H1 (cell line): Measurements from ENCODE around the gene C12orf56. TPM values are rescaled to one million over a fixed set of nuclear protein-coding genes. Genes with fewer than 3 reads are reported as not detected.
"Not testable (repeated sequence)": the region's sequence is repeated elsewhere in the genome, so short reads cannot be mapped to it uniquely, and the experiment has no call there.

Experiments
- CTCF ChIA-PET: fragments of 300-600 bp; sonication (Branson Sonifier 250); formaldehyde crosslinking; loops from one replicate; lab custom pipeline; 2021; ENCODE audit not compliant: partially characterized antibody; lab: Charles Lee
- POLR2A ChIA-PET: fragments of 300-600 bp; sonication (Branson Sonifier 250); formaldehyde crosslinking; loops from one replicate; lab custom pipeline; 2021; ENCODE audit warnings: inconsistent platforms; ENCODE audit not compliant: partially characterized antibody; lab: Charles Lee
- DNase-seq, 2 experiments: peaks; one replicate each; pipeline versions ENCODE4 v3.0.0 to v3.0.0-alpha.2; 2010 to 2022; ENCODE audit warnings: low spot score in 2 of 2, low read depth in 1 of 2, mixed read lengths in 1 of 2
- FAIRE-seq: peaks from 2 replicates; lab custom pipeline; 2011; peaks lifted over from hg19 to GRCh38; lab: Jason Lieb, UNC
- H2AFZ ChIP-seq: 2 replicates; pipeline ENCODE4 v1.8.1; 2012; ENCODE audit warnings: low read length, inconsistent platforms
- H2AK5ac ChIP-seq: 2 replicates; pipeline ENCODE4 v1.6.1; 2013; ENCODE audit warnings: low read depth, low read length
- H2BK120ac ChIP-seq: replicated peaks from 2 replicates; pipeline ENCODE3; 2013; ENCODE audit warnings: low read depth, low read length, inconsistent platforms
- H2BK12ac ChIP-seq: 2 replicates; pipeline ENCODE4 v1.6.1; 2013; ENCODE audit warnings: low read depth, low read length
- H2BK15ac ChIP-seq: 2 replicates; pipeline ENCODE4 v1.6.1; 2013; ENCODE audit warnings: low read length
- H2BK20ac ChIP-seq: 2 replicates; pipeline ENCODE4 v1.6.1; 2013; ENCODE audit warnings: low read length
- H2BK5ac ChIP-seq: 2 replicates; pipeline ENCODE4 v1.6.1; 2013; ENCODE audit warnings: low read depth, low read length
- H3K14ac ChIP-seq: 2 replicates; pipeline ENCODE4 v1.6.1; 2013; ENCODE audit warnings: inconsistent platforms; ENCODE audit not compliant: insufficient read length
- H3K18ac ChIP-seq: 2 replicates; pipeline ENCODE4 v1.6.1; 2013; ENCODE audit warnings: low read length; ENCODE audit errors: extremely low read depth
- H3K23ac ChIP-seq: 2 replicates; pipeline ENCODE4 v1.6.1; 2013; ENCODE audit warnings: inconsistent platforms; ENCODE audit not compliant: insufficient read length
- H3K23me2 ChIP-seq: 2 replicates; pipeline ENCODE4 v1.6.1; 2013; ENCODE audit warnings: low read depth, low read length
- H3K27ac ChIP-seq: 2 replicates; pipeline ENCODE4 v1.6.1; 2011; ENCODE audit warnings: low read depth, low read length, inconsistent platforms
- H3K27me3 ChIP-seq, 4 experiments: replicated peaks in 1 of 4; 1 replicate in 1 of 4; 2 replicates in 3 of 4; pipeline versions ENCODE4 v1.6.1 to v1.8.1; 2011 to 2013; ENCODE audit warnings: low read length in 3 of 4, mild to moderate bottlenecking in 3 of 4, inconsistent platforms in 2 of 4, mixed read lengths in 2 of 4, moderate library complexity in 1 of 4; ENCODE audit not compliant: control insufficient read depth in 3 of 4, insufficient read depth in 3 of 4; ENCODE audit errors: extremely low read depth in 1 of 4
- H3K36me3 ChIP-seq, 4 experiments: 2 replicates each; pipeline versions ENCODE4 v1.6.1 to v1.8.1; 2011 to 2013; ENCODE audit warnings: mild to moderate bottlenecking in 4 of 4, low read length in 3 of 4, moderate library complexity in 2 of 4, control low read depth in 1 of 4, inconsistent platforms in 1 of 4; ENCODE audit not compliant: insufficient read depth in 4 of 4, control insufficient read depth in 2 of 4
- H3K4ac ChIP-seq: replicated peaks from 2 replicates; pipeline ENCODE3; 2013; ENCODE audit warnings: low read length, low read depth, mixed read lengths, inconsistent platforms; ENCODE audit not compliant: insufficient read length
- H3K4me1 ChIP-seq, 4 experiments: replicated peaks in 1 of 4; 1 replicate in 1 of 4; 2 replicates in 3 of 4; pipeline versions ENCODE4 v1.6.1 to v1.8.1; 2011 to 2013; ENCODE audit warnings: low read length in 3 of 4, inconsistent platforms in 2 of 4, mixed read lengths in 1 of 4; ENCODE audit not compliant: insufficient read depth in 4 of 4, control insufficient read depth in 3 of 4
- H3K4me2 ChIP-seq, 2 experiments: 2 replicates each; pipeline versions ENCODE4 v1.6.1 to v1.8.1; 2011 to 2013; ENCODE audit warnings: low read depth in 2 of 2, low read length in 2 of 2, control low read depth in 1 of 2, inconsistent platforms in 1 of 2, mild to moderate bottlenecking in 1 of 2; ENCODE audit not compliant: insufficient read depth in 1 of 2
- H3K4me3 ChIP-seq, 4 experiments: fragments of 200-600, 300-600 bp in 1 of 4; sonication (generic), shearing (Covaris generic), sonication (Bioruptor Twin) in 1 of 4; 2 replicates each; pipeline versions ENCODE4 v1.5.1 to v1.8.1; 2011 to 2016; ENCODE audit warnings: low read length in 4 of 4, low read depth in 3 of 4, control low read depth in 2 of 4, inconsistent platforms in 2 of 4, mild to moderate bottlenecking in 2 of 4, mixed read lengths in 1 of 4, moderate library complexity in 1 of 4; ENCODE audit not compliant: insufficient read depth in 2 of 4; ENCODE audit errors: extremely low read depth in 1 of 4
- H3K56ac ChIP-seq: replicated peaks from 2 replicates; pipeline ENCODE3; 2013; ENCODE audit warnings: low read depth, mild to moderate bottlenecking, mixed read lengths, low read length, inconsistent platforms; ENCODE audit not compliant: insufficient read length
- H3K79me1 ChIP-seq: 2 replicates; pipeline ENCODE4 v1.6.1; 2013; ENCODE audit warnings: low read depth, low read length, control low read depth
- H3K79me2 ChIP-seq, 2 experiments: 2 replicates each; pipeline versions ENCODE4 v1.6.1 to v1.8.1; 2012 to 2013; ENCODE audit warnings: low read length in 2 of 2, mild to moderate bottlenecking in 2 of 2, inconsistent platforms in 1 of 2; ENCODE audit not compliant: insufficient read depth in 2 of 2, control insufficient read depth in 1 of 2
- H3K9ac ChIP-seq, 4 experiments: replicated peaks in 1 of 4; 1 replicate in 1 of 4; 2 replicates in 3 of 4; pipeline versions ENCODE4 v1.6.1 to v1.8.1; 2011 to 2013; ENCODE audit warnings: low read depth in 3 of 4, low read length in 3 of 4, control low read depth in 2 of 4, mild to moderate bottlenecking in 2 of 4, moderate library complexity in 2 of 4, inconsistent platforms in 1 of 4; ENCODE audit errors: extremely low read depth in 1 of 4
- H3K9me3 ChIP-seq, 2 experiments: 2 replicates each; pipeline versions ENCODE4 v1.6.1 to v1.8.1; 2012 to 2013; ENCODE audit warnings: mild to moderate bottlenecking in 2 of 2, moderate library complexity in 2 of 2, control low read depth in 1 of 2, inconsistent platforms in 1 of 2, low read depth in 1 of 2, low read length in 1 of 2, mixed read lengths in 1 of 2; ENCODE audit not compliant: insufficient read depth in 2 of 2
- H4K20me1 ChIP-seq, 2 experiments: replicated peaks in 1 of 2; 2 replicates each; pipeline versions ENCODE3 to v1.8.1; 2011 to 2013; ENCODE audit warnings: inconsistent platforms in 2 of 2, low read length in 2 of 2, mild to moderate bottlenecking in 1 of 2; ENCODE audit not compliant: insufficient read depth in 2 of 2, control insufficient read depth in 1 of 2
- H4K5ac ChIP-seq: 2 replicates; pipeline ENCODE4 v1.6.1; 2013; ENCODE audit warnings: low read length, low read depth, mixed read lengths, inconsistent platforms; ENCODE audit not compliant: insufficient read length
- H4K8ac ChIP-seq: 2 replicates; pipeline ENCODE4 v1.8.0; 2013; ENCODE audit warnings: mild to moderate bottlenecking, moderate library complexity, low read length, inconsistent platforms; ENCODE audit not compliant: insufficient read depth; ENCODE audit errors: extremely low read depth
- H4K91ac ChIP-seq: replicated peaks from 2 replicates; pipeline ENCODE3; 2013; ENCODE audit warnings: low read length, mixed read lengths, inconsistent platforms; ENCODE audit not compliant: insufficient read length
- WGBS, 2 experiments: shearing (Covaris generic) in 1 of 2; methylation state at CpG; one replicate each; pipeline versions ENCODE4 v1.1.6 to v1.1.7; 2013 to 2015; ENCODE audit warnings: low lambda C conversion rate in 2 of 2, mixed read lengths in 2 of 2, inconsistent platforms in 1 of 2, low coverage in 1 of 2, missing lambda C conversion rate in 1 of 2; ENCODE audit not compliant: insufficient replicate concordance in 2 of 2, insufficient coverage in 1 of 2, insufficient read length in 1 of 2; ENCODE audit errors: extremely low coverage in 1 of 2, missing lambda C conversion rate in 1 of 2; 5-methylcytosine and 5-hydroxymethylcytosine counted together
- polyA plus RNA-seq, 7 experiments: library from polyadenylated mRNA; depleted of rRNA in 3 of 7; stranded (reverse) in 5 of 7; unstranded in 2 of 7; fragments of >200 nt in 5 of 7; fragments of 200-250 nt in 2 of 7; gene quantifications; 1 replicate in 5 of 7; 2 replicates in 1 of 7; 4 replicates in 1 of 7; pipeline versions ENCODE4 v1.2.1 to v1.2.3, GENCODE V29; 2011 to 2013; ENCODE audit warnings: missing spikeins in 2 of 7, mixed read lengths in 2 of 7
- total RNA-seq: library from RNA; stranded (reverse); fragmentation: NEBNext Ultra II Directional; extraction: Animal tissue kit (Norgen Biotek cat#: 25700); gene quantifications from 2 replicates; pipeline ENCODE4 v1.2.1, GENCODE V29; 2021

Gene C12orf56
- total and polyA plus RNA-seq, 2 of the 8 experiments (the other 6 are each of a cell fraction or from before 2014, with no cell fraction given) = 1.1 to 2.9 TPM

DNA sequence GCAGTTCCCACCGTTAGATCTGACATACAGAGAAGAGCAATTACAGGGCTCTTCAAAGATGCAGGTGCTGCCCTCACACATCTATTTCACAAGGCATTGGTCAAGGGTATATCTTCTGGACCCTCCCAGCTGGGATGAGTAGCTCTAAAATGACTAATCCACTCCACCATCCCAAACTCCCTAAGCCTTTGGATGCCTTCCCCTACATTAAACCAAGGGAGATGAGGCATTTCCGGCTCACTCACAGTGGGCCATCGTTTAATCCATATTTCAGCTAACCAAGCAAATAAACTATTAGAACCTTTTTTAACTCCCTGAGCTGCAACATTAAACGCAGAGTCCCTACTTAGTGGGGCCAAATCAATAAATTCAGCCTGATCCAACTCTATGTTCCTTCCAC lies 45.9 kb downstream of the C12orf56 start:
- H2BK5ac ChIP-seq, H4K5ac ChIP-seq, H2AFZ ChIP-seq, H3K4ac ChIP-seq, H3K4me1 ChIP-seq, H3K9me3 ChIP-seq, FAIRE-seq, H3K27ac ChIP-seq, H3K14ac ChIP-seq, H3K4me3 ChIP-seq, H3K23ac ChIP-seq, DNase-seq, H2BK20ac ChIP-seq, H3K79me1 ChIP-seq, H3K27me3 ChIP-seq, H3K4me2 ChIP-seq, H4K20me1 ChIP-seq, H3K23me2 ChIP-seq, H4K8ac ChIP-seq, H3K56ac ChIP-seq, H3K79me2 ChIP-seq, CTCF ChIA-PET, H4K91ac ChIP-seq, POLR2A ChIA-PET, H2BK12ac ChIP-seq, H3K18ac ChIP-seq, H3K9ac ChIP-seq, H3K36me3 ChIP-seq, H2BK15ac ChIP-seq, H2AK5ac ChIP-seq, H2BK120ac ChIP-seq: not testable (repeated sequence)
- 84% methylated on average over 4 of the region's 4 CpGs; no CpG with 5 or more reads in 1 of the 2 experiments for WGBS, 2 experiments

- POLR2A ChIA-PET = not testable (repeated sequence)
Observed at GRCh38 chr12:64340546-64340945, 50.0 kb downstream of the C12orf56 start.

More at GRCh38 chr12:64340546-64340945, 50.0 kb downstream of the C12orf56 start:
- H2AFZ ChIP-seq, FAIRE-seq, H4K5ac ChIP-seq, H3K4me3 ChIP-seq, H2BK20ac ChIP-seq, H3K23ac ChIP-seq, H3K36me3 ChIP-seq, H3K4me1 ChIP-seq, H3K9me3 ChIP-seq, H3K23me2 ChIP-seq, H2BK15ac ChIP-seq, CTCF ChIA-PET, H4K20me1 ChIP-seq, H2BK12ac ChIP-seq, H2BK5ac ChIP-seq, H3K9ac ChIP-seq, H4K8ac ChIP-seq, H3K4ac ChIP-seq, H3K79me1 ChIP-seq, DNase-seq, H3K56ac ChIP-seq, H3K27ac ChIP-seq, H3K18ac ChIP-seq, H2BK120ac ChIP-seq, H3K79me2 ChIP-seq, H2AK5ac ChIP-seq, H3K4me2 ChIP-seq, H4K91ac ChIP-seq, H3K27me3 ChIP-seq, H3K14ac ChIP-seq: not testable (repeated sequence)
- 98% methylated on average over 2 of the region's 2 CpGs; no CpG with 5 or more reads in 1 of the 2 experiments for WGBS, 2 experiments
